CD4-positive, alpha-beta memory T cell (primary cell): ENCODE data around the gene NEUROD2. TPM values are rescaled to one million over a fixed set of nuclear protein-coding genes. Genes with fewer than 3 reads are reported as not detected.

Experiments
- polyA plus RNA-seq, 2 donors: library from polyadenylated mRNA; unstranded; fragments of 300-500 nt; fragmentation: Illumina TruSeq; gene quantifications; one replicate each; pipeline ENCODE4 v1.2.3, GENCODE V29; 2021
- total RNA-seq, 2 experiments: library from RNA; stranded (reverse); gene quantifications; one replicate each; pipeline ENCODE4 v1.2.3, GENCODE V29; 2021

NEUROD2 gene
- total and polyA plus RNA-seq, 4 experiments from 2014 or later, result 0.06 TPM; not detected in 3

Other genes starting within 250 kb of the NEUROD2 start
- gene FBXL20, start 206.3 kb downstream of the NEUROD2 start, total RNA-seq, result 10 to 100 TPM; 35.3 to 38.5 TPM
- gene FBXL20, start 206.3 kb downstream of the NEUROD2 start, polyA plus RNA-seq, result 1 to 10 TPM; 1.5 to 4.1 TPM
- gene MED1, start 156.7 kb downstream of the NEUROD2 start, total RNA-seq, result 10 to 100 TPM; 59.1 to 62.3 TPM
- gene MED1, start 156.7 kb downstream of the NEUROD2 start, polyA plus RNA-seq, result 10 to 100 TPM in 1 of 2 donors, 1 to 10 TPM in 1; 6.4 to 23.4 TPM
- gene CDK12, start 146.4 kb downstream of the NEUROD2 start, total RNA-seq, result 100 to 1,000 TPM; 107 to 114 TPM
- gene CDK12, start 146.4 kb downstream of the NEUROD2 start, polyA plus RNA-seq, result 1 to 10 TPM in 1 of 2 donors, under 1 TPM in 1; 0.87 to 6.4 TPM
- gene PPP1R1B, start 19.0 kb upstream of the NEUROD2 start, total RNA-seq, result not detected
- not detected for gene PPP1R1B, start 19.0 kb upstream of the NEUROD2 start, polyA plus RNA-seq
- gene STARD3, start 29.2 kb upstream of the NEUROD2 start, total RNA-seq, result 100 to 1,000 TPM; 105 to 110 TPM
- 10 to 100 TPM; 42.2 to 43.2 TPM for gene STARD3, start 29.2 kb upstream of the NEUROD2 start, polyA plus RNA-seq
- gene TCAP, start 57.4 kb upstream of the NEUROD2 start, total RNA-seq, result 1 to 10 TPM; 5.9 to 6.3 TPM
- under 1 TPM in 1 of 2 donors, not detected in 1; 0.14 TPM for gene TCAP, start 57.4 kb upstream of the NEUROD2 start, polyA plus RNA-seq
- under 1 TPM in 1 of 2 experiments, not detected in 1; 0.55 TPM for gene PNMT, start 60.5 kb upstream of the NEUROD2 start, total RNA-seq
- not detected for gene PNMT, start 60.5 kb upstream of the NEUROD2 start, polyA plus RNA-seq
- 10 to 100 TPM; 29.6 to 30.5 TPM for gene PGAP3, start 80.1 kb upstream of the NEUROD2 start, total RNA-seq
- 10 to 100 TPM; 22.1 to 26.5 TPM for gene PGAP3, start 80.1 kb upstream of the NEUROD2 start, polyA plus RNA-seq
- gene ERBB2, start 92.1 kb upstream of the NEUROD2 start, total RNA-seq, result 1 to 10 TPM; 4.1 to 4.5 TPM
- under 1 TPM in 1 of 2 donors, not detected in 1; 0.55 TPM for gene ERBB2, start 92.1 kb upstream of the NEUROD2 start, polyA plus RNA-seq
- 10 to 100 TPM; 35.8 TPM for gene MIEN1, start 122.6 kb upstream of the NEUROD2 start, total RNA-seq
- gene MIEN1, start 122.6 kb upstream of the NEUROD2 start, polyA plus RNA-seq, result 10 to 100 TPM; 90.8 to 96.6 TPM
- gene GRB7, start 130.0 kb upstream of the NEUROD2 start, total RNA-seq, result not detected
- not detected for gene GRB7, start 130.0 kb upstream of the NEUROD2 start, polyA plus RNA-seq